ENCODE results near the gene CALY.
"Not testable (repeated sequence)": the region's sequence is repeated elsewhere in the genome, so short reads cannot be mapped to it uniquely, and the experiment has no call there.

The CALY gene
- total RNA-seq, result 0 to 1.4 (median 0) reads per million in 17 experiments

DNA sequence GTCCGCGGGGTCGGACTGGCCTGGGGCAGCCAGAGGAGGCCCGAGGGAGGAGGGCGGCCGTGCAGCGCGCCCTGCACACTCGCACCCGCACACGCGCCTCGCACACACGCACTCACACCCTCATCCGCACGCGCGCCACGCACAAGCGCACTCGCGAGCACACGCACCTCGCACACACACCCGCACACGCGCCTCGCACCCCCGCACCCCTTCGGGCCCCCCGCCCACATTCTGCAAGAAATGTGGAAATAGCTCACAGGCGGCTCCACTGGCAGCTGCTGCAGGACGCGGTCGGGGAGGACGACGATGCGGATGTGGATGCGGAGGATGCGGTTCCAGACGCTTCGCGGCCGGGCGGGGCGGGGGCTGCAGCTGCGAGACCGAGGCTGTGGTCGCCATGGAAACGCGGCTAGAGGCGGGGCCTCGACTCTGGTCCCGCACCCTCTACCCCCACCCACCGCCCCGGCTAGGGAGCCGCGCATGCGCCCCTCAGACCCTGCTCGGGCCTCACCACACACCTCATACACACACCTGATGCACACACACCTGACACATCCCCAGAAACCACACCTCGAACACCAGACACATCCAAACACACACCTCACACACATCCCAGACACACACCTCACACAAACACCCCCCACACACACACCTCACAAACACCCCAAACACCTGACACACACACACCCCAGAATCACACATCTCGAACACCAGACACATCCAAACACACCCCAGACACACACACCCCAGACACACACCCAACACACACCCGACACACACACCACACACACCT is at the start of gene CALY:
Gene CALY (minus strand): TSS at position 320 of the 793 bp plus-strand sequence. CDS start 7,907 bp downstream, outside the sequence.
- DNase-seq, result peak in 3 of 4 experiments; percentile 26 to 46 (median 34)

DNA sequence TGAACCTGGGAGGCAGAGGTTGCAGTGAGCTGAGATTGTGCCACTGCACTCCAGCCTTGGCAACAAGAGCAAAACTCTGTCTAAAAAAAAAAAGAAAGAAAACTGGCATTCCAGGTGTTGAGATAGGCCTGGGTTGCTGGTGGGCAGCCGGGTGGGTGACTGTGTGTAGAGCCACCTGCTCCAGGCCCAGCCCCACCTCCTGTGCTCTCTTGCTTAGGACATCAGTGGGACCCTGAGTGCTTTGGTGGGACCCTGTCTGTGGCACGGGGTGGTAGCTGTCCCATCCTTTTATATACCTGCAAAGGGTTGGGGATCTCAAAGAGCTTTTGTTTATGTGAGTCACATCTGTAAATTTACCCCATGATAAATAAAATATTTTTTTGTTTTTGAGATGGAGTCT is 48.5 kb upstream of the CALY start:
- DNase-seq, result no peak

GRCh38 chr10:133384071-133384470 is 47.4 kb upstream of the CALY start:
- no peak for DNase-seq

GRCh38 chr10:133383551-133383950 is 46.9 kb upstream of the CALY start:
- DNase-seq, result no peak

- no peak for DNase-seq
These were observed 44.3 kb upstream of the CALY start for GRCh38 chr10:133381036-133381435.

- DNase-seq, result peak in 1 of 4 experiments; percentile 29
These were observed 43.3 kb upstream of the CALY start for GRCh38 chr10:133379801-133380666.

GRCh38 chr10:133379152-133379800 is 42.6 kb upstream of the CALY start, which contains the start of gene PAOX:
TSS of gene PAOX (plus strand) at chr10:133379262. CDS start at chr10:133379317, 55 bp downstream.
- peak; percentile 63 to 88 (median 80) for DNase-seq

DNA sequence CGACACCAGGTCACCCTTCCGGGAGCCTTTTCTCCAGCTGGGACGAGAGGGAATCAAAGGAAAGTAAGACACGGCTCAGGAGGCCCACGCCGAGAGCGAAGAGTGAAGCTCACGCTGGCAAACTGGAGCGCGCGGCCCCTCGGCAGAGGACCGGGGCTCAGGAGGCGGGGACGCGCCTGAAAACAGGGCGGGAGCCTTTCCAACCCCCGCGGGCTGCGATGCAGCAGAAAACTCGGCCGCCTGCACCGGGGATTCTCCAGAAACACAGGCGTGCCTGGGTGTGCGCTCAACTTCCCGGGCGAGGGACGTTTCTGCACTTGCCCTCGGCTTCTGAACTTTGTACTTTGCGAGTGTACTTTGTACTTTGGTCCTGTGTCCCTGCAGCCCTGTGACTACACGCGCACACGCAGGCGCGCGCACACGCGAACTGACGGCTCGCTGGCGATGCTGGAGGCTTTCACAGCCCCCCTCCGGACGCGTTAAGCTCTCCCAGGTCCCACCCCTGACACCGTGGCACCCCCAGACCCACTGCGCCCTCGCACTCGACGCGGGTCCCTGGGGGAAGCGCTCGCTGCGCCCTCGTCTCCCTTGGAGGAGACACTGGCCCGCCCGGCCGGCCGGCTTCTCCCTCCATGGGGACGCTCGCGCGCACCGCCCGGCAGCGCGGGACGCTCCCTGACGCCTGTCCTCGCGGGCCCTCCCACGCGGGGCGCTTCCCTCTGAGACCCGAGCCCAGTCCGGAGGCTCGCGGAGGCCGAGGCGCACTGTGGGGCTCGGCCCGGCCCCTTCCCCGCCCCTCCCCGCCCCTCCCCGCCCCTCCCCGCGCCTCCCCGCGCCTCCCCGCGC is 41.8 kb upstream of the CALY start:
- peak; percentile 90 to 97 (median 96) for DNase-seq

- no peak for DNase-seq
These were observed 41.1 kb upstream of the CALY start for GRCh38 chr10:133377818-133378250.

DNA sequence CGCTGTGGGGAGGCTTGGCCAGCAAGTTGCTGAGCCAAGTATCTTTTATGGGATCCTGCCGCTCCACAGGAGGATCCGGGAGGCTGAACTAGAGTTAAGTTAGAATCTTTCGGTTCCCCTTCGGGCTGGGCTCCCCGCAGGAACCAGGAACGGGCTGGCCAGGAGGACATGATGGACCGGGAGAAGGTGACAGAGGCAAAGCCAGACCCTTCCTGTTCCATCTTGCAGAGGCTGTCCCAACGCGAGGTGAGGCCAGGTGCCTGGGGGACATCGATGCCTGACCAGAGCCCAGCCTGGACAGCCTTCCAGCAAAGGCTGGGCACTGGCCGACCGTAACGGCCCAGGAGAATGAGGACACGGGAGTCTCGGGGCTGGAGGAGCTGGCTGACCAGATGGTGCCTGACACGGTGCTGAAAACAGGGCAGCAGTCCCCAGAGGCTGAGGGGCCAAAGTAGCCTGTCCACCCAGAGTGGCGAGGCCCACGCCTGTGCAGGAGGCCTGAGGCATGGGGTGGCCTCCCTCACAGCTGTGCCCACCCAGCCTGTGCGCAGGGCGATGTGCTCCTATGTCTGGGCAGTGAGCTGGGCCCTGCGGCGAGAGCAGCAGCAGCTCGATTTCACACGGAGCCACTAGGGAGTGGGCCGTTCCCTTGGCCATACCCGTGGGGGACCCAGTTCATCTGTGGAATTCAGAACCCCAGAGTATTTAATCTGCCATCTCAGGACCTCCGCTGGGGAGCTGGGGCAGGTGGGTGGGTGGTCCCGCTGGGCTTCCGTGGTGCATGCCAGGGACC is 40.5 kb upstream of the CALY start:
- no peak for DNase-seq

DNA sequence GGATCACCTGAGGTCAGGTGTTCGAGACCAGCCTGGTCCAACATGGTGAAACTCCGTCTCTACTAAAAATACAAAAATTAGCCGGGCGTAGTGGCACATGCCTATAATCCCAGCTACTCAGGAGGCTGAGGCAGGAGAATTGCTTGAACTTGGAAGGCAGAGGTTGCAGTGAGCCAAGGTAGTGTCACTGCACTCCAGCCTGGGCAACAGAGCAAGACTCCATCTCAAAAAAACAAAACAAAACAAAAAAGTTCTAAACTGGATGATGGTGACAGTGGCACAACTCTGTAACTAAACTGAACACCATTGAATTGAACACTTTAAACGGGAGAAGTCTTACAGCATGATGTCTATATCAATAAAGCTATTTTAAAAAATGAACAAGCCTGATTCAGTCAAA is 39.5 kb upstream of the CALY start:
- DNase-seq, result not testable (repeated sequence)

GRCh38 chr10:133375357-133376115 is 38.8 kb upstream of the CALY start:
- DNase-seq, result no peak

DNA sequence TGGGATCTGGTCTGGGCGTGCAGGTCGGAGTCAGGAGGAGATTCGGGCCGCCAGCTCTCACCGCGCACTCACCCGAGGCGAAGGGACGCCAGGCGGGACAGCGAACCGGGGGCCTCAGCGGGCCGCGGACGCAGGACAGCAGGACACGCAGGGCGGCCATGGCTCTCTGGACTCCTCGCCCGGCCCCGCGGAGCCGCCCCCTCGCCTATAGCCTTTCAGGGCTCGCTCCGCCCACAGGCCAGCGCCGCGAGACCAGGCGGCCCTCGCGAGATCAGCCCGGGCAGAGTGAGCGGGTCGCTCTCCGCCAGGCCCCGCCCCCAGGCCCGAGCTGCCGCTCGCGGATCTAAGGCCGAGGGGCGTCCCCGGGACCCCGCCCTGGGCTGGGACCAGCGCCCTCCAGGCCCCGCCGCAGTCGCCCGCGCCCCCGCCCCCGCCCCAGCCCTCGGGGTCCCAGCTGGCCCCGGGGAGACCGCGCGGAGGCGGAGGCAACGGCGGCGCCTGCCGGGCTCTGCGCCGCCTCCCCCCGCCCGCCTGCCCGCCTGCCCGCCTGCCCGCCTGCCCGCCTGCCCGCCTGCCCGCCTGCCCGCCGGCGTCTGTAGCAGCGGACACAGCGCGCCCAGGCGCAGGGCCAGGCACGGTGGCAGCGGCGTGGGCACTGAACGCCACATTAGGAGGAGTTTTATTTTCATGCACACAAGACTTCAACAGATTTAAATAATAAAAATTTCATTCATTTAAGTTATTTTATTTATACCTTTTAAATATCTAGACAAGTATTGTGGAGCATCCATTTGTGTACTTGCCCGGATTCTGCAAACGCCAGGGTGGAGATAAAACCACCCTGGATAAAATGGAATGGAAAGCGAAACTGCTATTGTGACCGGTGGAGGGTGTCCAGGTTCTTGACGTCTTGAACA is 36.7 kb upstream of the CALY start, which contains the start of gene ECHS1:
Gene ECHS1 (minus strand): TSS at position 181 of the 917 bp plus-strand sequence. CDS start 21 bp downstream, at position 160.
- DNase-seq, result peak; percentile 98 to 99 (median 98)

- no peak for DNase-seq
These were observed 35.8 kb upstream of the CALY start for GRCh38 chr10:133372507-133372906.

- DNase-seq, result no peak
These were observed 33.5 kb upstream of the CALY start for GRCh38 chr10:133370030-133370786.

DNA sequence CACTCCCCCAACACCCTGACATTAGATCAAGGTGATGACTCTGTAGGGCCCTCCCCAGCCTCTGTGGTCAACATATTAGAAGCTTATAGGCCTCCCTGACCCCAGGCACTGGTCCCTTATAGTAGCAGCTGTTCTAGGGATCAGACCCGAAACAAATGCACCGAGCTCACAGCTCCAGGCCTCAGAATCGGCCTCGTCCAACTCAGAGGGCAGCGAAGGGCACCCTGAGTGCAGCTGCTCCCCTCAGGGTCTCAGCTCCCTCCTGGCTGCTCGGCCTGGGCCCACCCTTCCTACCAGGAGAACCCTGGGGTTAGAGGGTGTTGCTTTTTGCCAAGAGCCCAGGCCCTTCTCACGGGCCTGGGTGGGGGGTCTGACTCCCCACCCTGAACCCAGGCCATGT is 31.5 kb upstream of the CALY start:
- no peak for DNase-seq

DNA sequence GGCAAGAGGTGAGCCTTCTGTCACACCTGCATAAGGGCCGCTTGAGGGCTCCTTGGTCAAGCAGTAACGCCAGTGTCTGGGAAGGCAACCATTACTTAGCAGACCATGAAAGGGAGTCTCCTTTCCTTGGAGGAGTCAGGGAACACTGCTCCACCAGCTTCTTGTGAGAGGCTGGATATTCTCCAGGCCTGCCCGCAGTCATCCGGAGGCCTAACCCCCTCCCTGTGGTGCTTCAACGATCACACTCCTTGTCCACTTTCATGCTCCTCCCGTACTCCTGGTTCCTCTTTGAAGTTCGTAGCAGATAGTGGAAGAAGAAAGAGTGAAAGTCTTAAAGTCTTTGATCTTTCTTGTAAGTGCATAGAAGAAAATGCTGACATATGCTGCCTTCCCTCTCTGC is 30.8 kb upstream of the CALY start:
- DNase-seq, result not testable (repeated sequence)

DNA sequence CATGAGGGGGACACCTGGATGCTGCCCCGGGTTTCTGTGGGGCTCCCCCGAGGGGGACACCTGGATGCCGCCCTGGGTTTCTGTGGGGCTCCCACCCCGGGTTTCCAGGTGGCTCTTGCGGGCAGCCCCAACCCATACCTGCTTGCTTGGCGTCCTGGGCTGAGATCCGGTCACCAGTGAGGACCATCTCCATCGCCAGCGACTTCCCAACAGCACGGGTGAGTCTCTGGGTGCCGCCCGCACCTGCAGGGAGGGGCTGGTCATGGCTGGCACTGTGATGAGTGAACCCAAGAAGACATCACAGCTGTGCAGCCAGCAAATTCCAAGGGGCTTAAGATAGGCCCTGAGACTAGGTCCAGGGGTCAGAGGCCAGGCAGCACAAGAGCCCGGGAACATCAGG is 30.1 kb upstream of the CALY start:
- no peak for DNase-seq

All from suppressor macrophage (primary cell).